ENCODE measurements around the gene SLC39A7.

SLC39A7 gene

DNA sequence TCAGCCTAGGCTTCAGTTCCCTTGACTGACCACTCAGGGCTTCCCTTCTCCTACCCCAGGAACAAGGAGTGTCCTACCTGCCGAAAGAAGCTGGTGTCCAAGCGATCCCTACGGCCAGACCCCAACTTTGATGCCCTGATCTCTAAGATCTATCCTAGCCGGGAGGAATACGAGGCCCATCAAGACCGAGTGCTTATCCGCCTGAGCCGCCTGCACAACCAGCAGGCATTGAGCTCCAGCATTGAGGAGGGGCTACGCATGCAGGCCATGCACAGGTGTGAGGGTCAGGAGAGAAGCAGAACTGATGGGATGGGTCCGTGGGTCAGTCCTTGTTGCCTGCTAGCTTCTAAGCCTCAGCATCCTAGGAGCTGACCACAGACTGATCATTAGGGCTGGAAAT lies 9.2 kb downstream of the SLC39A7 start:
- Histone ChIP-seq H3K4me1 (ENCODE audit: low read length) (peaks cover 26% of the 10 kb centered on the region), H3K4me2 (ENCODE audit: low read length) (no peak overlapping the region), H3K27me3 (ENCODE audit: low read depth, low read length) (0 out of 2 replicates have a peak, but pooled peaks cover 4% of the 10 kb centered on the region), H3K4me3 (ENCODE audit: low read length) (no peak overlapping the region), H2AFZ (ENCODE audit: low read depth, low read length) (no peak overlapping the region), H3K9ac (ENCODE audit: low read length) (no peak overlapping the region), H4K20me1 (ENCODE audit: insufficient read depth, low read length) (no peaks in the 10 kb centered on the region; the same call in 1 of the 2 replicates), H3K79me2 (ENCODE audit: low read length) (no peaks in the 10 kb centered on the region), H3K9me3 (ENCODE audit: insufficient read depth, low read length) (no peaks in the 10 kb centered on the region), H3K36me3 (replicated peaks; ENCODE audit: low read depth, low read length) (peaks cover 3% of the 10 kb centered on the region), H3K27ac (ENCODE audit: low read length) (no peak overlapping the region)
- TF ChIP-seq, protein P1, sequence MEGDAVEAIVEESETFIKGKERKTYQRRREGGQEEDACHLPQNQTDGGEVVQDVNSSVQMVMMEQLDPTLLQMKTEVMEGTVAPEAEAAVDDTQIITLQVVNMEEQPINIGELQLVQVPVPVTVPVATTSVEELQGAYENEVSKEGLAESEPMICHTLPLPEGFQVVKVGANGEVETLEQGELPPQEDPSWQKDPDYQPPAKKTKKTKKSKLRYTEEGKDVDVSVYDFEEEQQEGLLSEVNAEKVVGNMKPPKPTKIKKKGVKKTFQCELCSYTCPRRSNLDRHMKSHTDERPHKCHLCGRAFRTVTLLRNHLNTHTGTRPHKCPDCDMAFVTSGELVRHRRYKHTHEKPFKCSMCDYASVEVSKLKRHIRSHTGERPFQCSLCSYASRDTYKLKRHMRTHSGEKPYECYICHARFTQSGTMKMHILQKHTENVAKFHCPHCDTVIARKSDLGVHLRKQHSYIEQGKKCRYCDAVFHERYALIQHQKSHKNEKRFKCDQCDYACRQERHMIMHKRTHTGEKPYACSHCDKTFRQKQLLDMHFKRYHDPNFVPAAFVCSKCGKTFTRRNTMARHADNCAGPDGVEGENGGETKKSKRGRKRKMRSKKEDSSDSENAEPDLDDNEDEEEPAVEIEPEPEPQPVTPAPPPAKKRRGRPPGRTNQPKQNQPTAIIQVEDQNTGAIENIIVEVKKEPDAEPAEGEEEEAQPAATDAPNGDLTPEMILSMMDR (IDR thresholded peaks at IDR 0.05; ENCODE audit: low read depth, low read length): no peak
- no peak for TF ChIP-seq EZH2phosphoT487 (IDR thresholded peaks at IDR 0.05; ENCODE audit: low read depth)

GRCh38 chr6:33211136-33211535 lies 10.5 kb downstream of the SLC39A7 start:
- Histone ChIP-seq H3K79me2 (ENCODE audit: low read length) (no peaks in the 10 kb centered on the region), H3K27ac (ENCODE audit: low read length) (no peak overlapping the region), H3K4me2 (ENCODE audit: low read length) (no peak overlapping the region), H2AFZ (ENCODE audit: low read depth, low read length) (no peak overlapping the region), H4K20me1 (ENCODE audit: insufficient read depth, low read length) (no peaks in the 10 kb centered on the region; the same call in 1 of the 2 replicates), H3K9me3 (ENCODE audit: insufficient read depth, low read length) (no peaks in the 10 kb centered on the region), H3K4me3 (ENCODE audit: low read length) (no peak overlapping the region), H3K27me3 (ENCODE audit: low read depth, low read length) (0 out of 2 replicates have a peak, but pooled peaks cover 4% of the 10 kb centered on the region), H3K9ac (ENCODE audit: low read length) (no peak overlapping the region), H3K36me3 (replicated peaks; ENCODE audit: low read depth, low read length) (peaks cover 3% of the 10 kb centered on the region), H3K4me1 (ENCODE audit: low read length) (peaks cover 19% of the 10 kb centered on the region)
- TF ChIP-seq EZH2phosphoT487 (IDR thresholded peaks at IDR 0.05; ENCODE audit: low read depth): no peak
- TF ChIP-seq, protein P1 (IDR thresholded peaks at IDR 0.05; ENCODE audit: low read depth, low read length): no peak

DNA sequence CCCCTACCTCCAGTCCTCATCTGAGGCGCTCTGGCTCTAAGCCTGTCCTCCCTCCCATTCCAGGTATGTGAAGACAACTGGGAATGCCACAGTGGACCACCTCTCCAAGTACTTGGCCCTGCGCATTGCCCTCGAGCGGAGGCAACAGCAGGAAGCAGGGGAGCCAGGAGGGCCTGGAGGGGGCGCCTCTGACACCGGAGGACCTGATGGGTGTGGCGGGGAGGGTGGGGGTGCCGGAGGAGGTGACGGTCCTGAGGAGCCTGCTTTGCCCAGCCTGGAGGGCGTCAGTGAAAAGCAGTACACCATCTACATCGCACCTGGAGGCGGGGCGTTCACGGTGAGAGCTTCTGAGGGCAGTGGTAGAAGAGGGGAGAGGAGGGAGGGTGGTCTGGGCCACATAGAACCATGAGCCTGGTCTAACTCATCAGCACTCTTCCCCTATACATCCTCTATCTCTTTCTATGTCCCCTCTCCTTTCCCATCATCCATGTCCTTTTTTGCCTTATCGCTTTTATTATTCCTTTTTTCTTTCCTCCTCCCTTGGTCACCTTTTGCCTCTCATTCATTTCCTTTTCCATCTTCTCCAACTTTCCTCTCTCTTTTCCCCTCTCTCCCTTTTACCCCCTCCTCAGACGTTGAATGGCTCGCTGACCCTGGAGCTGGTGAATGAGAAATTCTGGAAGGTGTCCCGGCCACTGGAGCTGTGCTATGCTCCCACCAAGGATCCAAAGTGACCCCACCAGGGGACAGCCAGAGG lies 11.2 kb downstream of the SLC39A7 start:
- Histone ChIP-seq H3K36me3 (replicated peaks; ENCODE audit: low read depth, low read length) (peaks cover 3% of the 10 kb centered on the region), H3K4me3 (ENCODE audit: low read length) (no peak overlapping the region), H3K4me1 (ENCODE audit: low read length) (peaks cover 19% of the 10 kb centered on the region), H2AFZ (ENCODE audit: low read depth, low read length) (no peak overlapping the region), H4K20me1 (ENCODE audit: insufficient read depth, low read length) (no peaks in the 10 kb centered on the region; the same call in 1 of the 2 replicates), H3K27ac (ENCODE audit: low read length) (no peak overlapping the region), H3K9ac (ENCODE audit: low read length) (no peak overlapping the region), H3K4me2 (ENCODE audit: low read length) (no peak overlapping the region), H3K79me2 (ENCODE audit: low read length) (no peaks in the 10 kb centered on the region), H3K27me3 (ENCODE audit: low read depth, low read length) (0 out of 2 replicates have a peak, but pooled peaks cover 4% of the 10 kb centered on the region), H3K9me3 (ENCODE audit: insufficient read depth, low read length) (no peaks in the 10 kb centered on the region)
- no peak for TF ChIP-seq EZH2phosphoT487 (IDR thresholded peaks at IDR 0.05; ENCODE audit: low read depth)
- TF ChIP-seq, protein P1 (IDR thresholded peaks at IDR 0.05; ENCODE audit: low read depth, low read length): no peak

DNA sequence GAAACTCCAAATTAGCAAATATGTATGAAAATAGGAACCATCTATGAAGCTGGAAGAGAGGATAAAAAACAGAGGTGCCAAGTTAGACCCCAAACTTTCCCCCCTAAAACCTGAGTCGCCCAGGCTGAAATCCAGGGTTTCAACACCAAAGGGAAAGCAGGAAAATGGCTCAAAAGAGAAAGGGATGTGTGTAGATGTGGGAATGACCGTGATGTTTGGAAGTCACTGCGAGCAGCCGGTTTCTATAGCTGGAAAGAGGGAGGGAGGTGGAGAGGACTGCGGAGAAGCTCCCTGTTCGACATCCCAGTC lies 12.1 kb downstream of the SLC39A7 start:
- H3K79me2 ChIP-seq (ENCODE audit: low read length): no peaks in the 10 kb centered on the region
- H2AFZ ChIP-seq (ENCODE audit: low read depth, low read length): no peak overlapping the region
- 0 out of 2 replicates have a peak, but pooled peaks cover 4% of the 10 kb centered on the region for H3K27me3 ChIP-seq (ENCODE audit: low read depth, low read length)
- H3K36me3 ChIP-seq (replicated peaks; ENCODE audit: low read depth, low read length): peaks cover 3% of the 10 kb centered on the region
- no peaks in the 10 kb centered on the region; the same call in 1 of the 2 replicates for H4K20me1 ChIP-seq (ENCODE audit: insufficient read depth, low read length)
- H3K4me2 ChIP-seq (ENCODE audit: low read length): peak overlapping the region; percentile 86
- peaks cover 19% of the 10 kb centered on the region for H3K4me1 ChIP-seq (ENCODE audit: low read length)
- H3K27ac ChIP-seq (ENCODE audit: low read length): no peak overlapping the region
- peak overlapping the region; percentile 53; the same call in 1 of the 2 replicates for H3K9ac ChIP-seq (ENCODE audit: low read length)
- TF ChIP-seq EZH2phosphoT487 (IDR thresholded peaks at IDR 0.05; ENCODE audit: low read depth): no peak
- TF ChIP-seq, protein P1 (IDR thresholded peaks at IDR 0.05; ENCODE audit: low read depth, low read length): no peak
- H3K9me3 ChIP-seq (ENCODE audit: insufficient read depth, low read length): no peaks in the 10 kb centered on the region
- H3K4me3 ChIP-seq (ENCODE audit: low read length): peak overlapping the region; percentile 75
